Vagina (tissue), 2 donors: ENCODE results near the gene PNCK.

ENCODE experiments used
- POLR2A ChIP-seq, 2 donors: fragments of 450-650 bp; IDR thresholded peaks; one replicate each; pipeline ENCODE4 v1.6.1; 2017; ENCODE audit warnings: antibody characterized with exemption in 2 of 2, mild to moderate bottlenecking in 2 of 2, moderate library complexity in 2 of 2
- POLR2AphosphoS5 ChIP-seq, 2 donors: sonication (generic); formaldehyde crosslinking; IDR thresholded peaks; one replicate each; pipeline ENCODE4 v1.9.0; 2017; ENCODE audit warnings: antibody characterized with exemption in 2 of 2, mild to moderate bottlenecking in 2 of 2, low read depth in 1 of 2; ENCODE audit not compliant: insufficient read depth in 1 of 2
- TF ChIP-seq, protein P1 (sequence below), 3 experiments: fragments of 450-650 bp in 2 of 3; fragments of 200-600 bp in 1 of 3; sonication (generic) in 1 of 3; IDR thresholded peaks; one replicate each; pipeline ENCODE4 v1.5.1; 2017 to 2019; ENCODE audit warnings: antibody characterized with exemption in 3 of 3, mild to moderate bottlenecking in 2 of 3, moderate library complexity in 2 of 3

DNA sequence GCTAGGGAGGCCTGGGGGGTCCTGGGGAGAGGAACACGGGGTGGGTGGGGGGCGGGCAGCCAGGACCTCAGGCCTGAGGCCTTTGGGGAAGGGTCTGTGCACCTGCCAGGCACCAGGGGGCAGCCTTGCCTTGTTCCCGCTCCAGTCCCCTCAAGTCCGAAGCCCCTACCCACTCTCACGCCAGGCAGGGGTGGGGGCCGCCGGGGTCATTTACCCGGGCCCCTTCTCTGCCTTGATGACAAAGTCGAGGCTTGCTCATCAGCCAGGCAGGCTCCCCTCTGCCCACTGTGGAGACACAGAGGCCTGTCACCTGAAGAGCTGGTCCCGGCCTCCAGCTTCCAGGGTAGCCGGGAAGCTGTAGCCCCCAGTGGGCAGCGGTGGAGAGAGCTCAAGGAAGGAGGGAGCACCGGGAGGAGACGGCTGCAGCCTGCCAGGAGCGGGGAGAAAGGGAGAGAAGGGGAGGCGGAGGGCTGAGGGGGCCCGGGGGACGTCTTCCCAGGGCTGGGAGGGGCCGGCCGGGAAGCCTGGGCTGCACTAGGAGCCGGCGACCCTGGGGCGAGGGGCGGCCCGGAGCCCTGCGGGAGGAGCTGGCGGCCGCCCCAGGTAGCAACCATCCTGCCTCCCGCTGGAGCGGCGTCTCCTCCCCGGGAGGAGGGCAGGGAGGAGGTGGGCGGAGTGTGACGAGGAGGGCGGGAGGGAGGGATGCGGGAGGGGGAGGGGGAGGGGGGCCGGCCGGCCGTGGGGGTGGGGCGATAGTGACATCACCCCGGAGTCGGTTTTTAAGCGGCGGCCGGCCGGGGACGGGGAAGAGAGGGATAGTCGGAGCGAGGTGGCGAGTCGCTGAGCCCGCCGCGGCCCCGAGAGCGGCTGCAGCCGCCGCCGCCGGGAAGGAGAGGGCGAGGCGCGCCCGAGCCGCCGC lies 13.8 kb upstream of the PNCK start, which contains the start of gene SLC6A8:
- TF ChIP-seq, protein P1, sequence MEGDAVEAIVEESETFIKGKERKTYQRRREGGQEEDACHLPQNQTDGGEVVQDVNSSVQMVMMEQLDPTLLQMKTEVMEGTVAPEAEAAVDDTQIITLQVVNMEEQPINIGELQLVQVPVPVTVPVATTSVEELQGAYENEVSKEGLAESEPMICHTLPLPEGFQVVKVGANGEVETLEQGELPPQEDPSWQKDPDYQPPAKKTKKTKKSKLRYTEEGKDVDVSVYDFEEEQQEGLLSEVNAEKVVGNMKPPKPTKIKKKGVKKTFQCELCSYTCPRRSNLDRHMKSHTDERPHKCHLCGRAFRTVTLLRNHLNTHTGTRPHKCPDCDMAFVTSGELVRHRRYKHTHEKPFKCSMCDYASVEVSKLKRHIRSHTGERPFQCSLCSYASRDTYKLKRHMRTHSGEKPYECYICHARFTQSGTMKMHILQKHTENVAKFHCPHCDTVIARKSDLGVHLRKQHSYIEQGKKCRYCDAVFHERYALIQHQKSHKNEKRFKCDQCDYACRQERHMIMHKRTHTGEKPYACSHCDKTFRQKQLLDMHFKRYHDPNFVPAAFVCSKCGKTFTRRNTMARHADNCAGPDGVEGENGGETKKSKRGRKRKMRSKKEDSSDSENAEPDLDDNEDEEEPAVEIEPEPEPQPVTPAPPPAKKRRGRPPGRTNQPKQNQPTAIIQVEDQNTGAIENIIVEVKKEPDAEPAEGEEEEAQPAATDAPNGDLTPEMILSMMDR (IDR thresholded peaks at IDR 0.05) = no peak
- peak in 1 of 2 donors; percentile 22 for TF ChIP-seq POLR2A (IDR thresholded peaks at IDR 0.05)
- no peak for TF ChIP-seq POLR2AphosphoS5 (IDR thresholded peaks at IDR 0.05; ENCODE audit: insufficient read depth in 1 of 2, low read depth in 1 of 2)
